Neural progenitor cell (in vitro differentiated cells): ENCODE data around the gene IFRD1. TPM values are rescaled to one million over a fixed set of nuclear protein-coding genes. Genes with fewer than 3 reads are reported as not detected.

ENCODE experiments used
- DNase-seq: peaks from one replicate; pipeline ENCODE4 v3.0.0-alpha.2; 2016; ENCODE audit warnings: low spot score
- H2AFZ ChIP-seq: fragments of 200-600 bp; sonication (generic); replicated peaks from 2 replicates; pipeline ENCODE4 v1.6.1; 2016; ENCODE audit warnings: antibody characterized with exemption
- H3F3A ChIP-seq: fragments of 200-600 bp; sonication (generic); 2 replicates; pipeline ENCODE4 v1.6.1; 2016; ENCODE audit warnings: antibody characterized with exemption, low read depth
- H3K27ac ChIP-seq: fragments of 200-600 bp; sonication (generic); 2 replicates; pipeline ENCODE4 v1.5.1; 2016; ENCODE audit warnings: mild to moderate bottlenecking
- H3K27me3 ChIP-seq: fragments of 200-600 bp; sonication (generic); 2 replicates; pipeline ENCODE4 v1.6.1; 2016; ENCODE audit warnings: mild to moderate bottlenecking, moderate library complexity
- H3K36me3 ChIP-seq: fragments of 200-600 bp; sonication (generic); 2 replicates; pipeline ENCODE4 v1.5.1; 2016
- H3K4me1 ChIP-seq: fragments of 200-600 bp; sonication (generic); 2 replicates; pipeline ENCODE4 v1.6.1; 2016; ENCODE audit warnings: mixed run types
- H3K4me2 ChIP-seq: fragments of 200-600 bp; sonication (generic); 2 replicates; pipeline ENCODE4 v1.6.1; 2016
- H3K4me3 ChIP-seq: fragments of 200-600 bp; sonication (generic); 2 replicates; pipeline ENCODE4 v1.5.1; 2016
- H3K79me2 ChIP-seq: fragments of 200-600 bp; sonication (generic); 2 replicates; pipeline ENCODE4 v1.6.1; 2016; ENCODE audit warnings: low read depth
- H3K9ac ChIP-seq: fragments of 200-600 bp; sonication (generic); 2 replicates; pipeline ENCODE4 v1.6.1; 2016
- H3K9me3 ChIP-seq: fragments of 200-600 bp; sonication (generic); 2 replicates; pipeline ENCODE4 v1.5.1; 2016; ENCODE audit warnings: low read depth
- H4K20me1 ChIP-seq: fragments of 200-600 bp; sonication (generic); 2 replicates; pipeline ENCODE4 v1.6.1; 2016; ENCODE audit warnings: low read depth
- H3K27ac Mint-ChIP-seq: 3 replicates; pipeline ENCODE4 v1.8.0; 2021; ENCODE audit warnings: mixed read lengths
- H3K27me3 Mint-ChIP-seq: 2 replicates; pipeline ENCODE4 v1.8.0; 2022; ENCODE audit warnings: low read depth, mild to moderate bottlenecking, inconsistent platforms, moderate library complexity, mixed read lengths; ENCODE audit not compliant: insufficient read depth
- H3K36me3 Mint-ChIP-seq: 3 replicates; pipeline ENCODE4 v1.8.0; 2021; ENCODE audit warnings: mixed read lengths
- H3K4me1 Mint-ChIP-seq: 3 replicates; pipeline ENCODE4 v1.8.0; 2021; ENCODE audit warnings: mixed read lengths
- H3K4me3 Mint-ChIP-seq: 3 replicates; pipeline ENCODE4 v1.8.0; 2021; ENCODE audit warnings: mild to moderate bottlenecking, moderate library complexity, mixed read lengths
- H3K9me3 Mint-ChIP-seq: 3 replicates; pipeline ENCODE4 v1.8.0; 2020; ENCODE audit warnings: mixed read lengths
- CTCF ChIP-seq: fragments of 200-600 bp; sonication (generic); IDR thresholded peaks from 2 replicates; pipeline ENCODE4 v1.5.1; 2017; ENCODE audit warnings: antibody characterized with exemption, mild to moderate bottlenecking
- EZH2 ChIP-seq: fragments of 200-600 bp; sonication (generic); IDR thresholded peaks from 2 replicates; pipeline ENCODE4 v1.6.1; 2017; ENCODE audit warnings: antibody characterized with exemption, mild to moderate bottlenecking, moderate library complexity
- EZH2phosphoT487 ChIP-seq: fragments of 200-600 bp; sonication (generic); IDR thresholded peaks from 2 replicates; pipeline ENCODE4 v1.6.1; 2017; ENCODE audit warnings: antibody characterized with exemption
- total RNA-seq: library from RNA; depleted of rRNA; stranded (reverse); fragments of >200 nt; gene quantifications from 2 replicates; pipeline ENCODE4 v1.2.3, GENCODE V29; 2015; ENCODE audit warnings: low replicate concordance

The IFRD1 gene
- total RNA-seq, 1 donor from 2014 or later, result 110 TPM

GRCh38 chr7:112420236-112420861, 29.9 kb upstream of the IFRD1 start:
- H4K20me1 ChIP-seq, result no peaks in the 10 kb centered on the region
- H3K4me3 ChIP-seq, result no peak overlapping the region
- peak; percentile 64 for DNase-seq
- Mint-ChIP-seq H3K4me3 (peak overlapping the region; percentile 69), H3K4me1 (peaks cover 47% of the 10 kb centered on the region), H3K27me3 (peaks cover 2% of the 10 kb centered on the region), H3K27ac (peak overlapping the region; percentile 90), H3K9me3 (peaks cover 16% of the 10 kb centered on the region), H3K36me3 (no peaks in the 10 kb centered on the region)
- peak overlapping the region; percentile 25 for H3K4me2 ChIP-seq
- H3K4me1 ChIP-seq, result peaks cover 37% of the 10 kb centered on the region
- H2AFZ ChIP-seq, result peak overlapping the region; percentile 56
- no peaks in the 10 kb centered on the region for H3K27me3 ChIP-seq
- H3K36me3 ChIP-seq, result no peaks in the 10 kb centered on the region
- no peaks in the 10 kb centered on the region for H3K9me3 ChIP-seq
- no peak for TF ChIP-seq EZH2
- TF ChIP-seq CTCF, result no peak
- no peak for TF ChIP-seq EZH2phosphoT487
- H3K79me2 ChIP-seq, result no peaks in the 10 kb centered on the region
- no peak overlapping the region for H3K9ac ChIP-seq
- H3K27ac ChIP-seq, result no peak overlapping the region
- H3F3A ChIP-seq, result peaks cover 21% of the 10 kb centered on the region

- Histone ChIP-seq H3K4me3 (no peak overlapping the region), H3K4me2 (peak overlapping the region; percentile 21), H3K4me1 (peaks cover 37% of the 10 kb centered on the region), H3K9me3 (no peaks in the 10 kb centered on the region), H3F3A (peaks cover 21% of the 10 kb centered on the region), H3K27me3 (no peaks in the 10 kb centered on the region), H3K79me2 (no peaks in the 10 kb centered on the region), H3K9ac (no peak overlapping the region), H3K27ac (no peak overlapping the region), H3K36me3 (no peaks in the 10 kb centered on the region), H2AFZ (peak overlapping the region; percentile 68), H4K20me1 (no peaks in the 10 kb centered on the region)
- TF ChIP-seq EZH2phosphoT487 (no peak), CTCF (no peak), EZH2 (no peak)
- peaks cover 47% of the 10 kb centered on the region for H3K4me1 Mint-ChIP-seq
- H3K9me3 Mint-ChIP-seq, result peaks cover 16% of the 10 kb centered on the region
- H3K27ac Mint-ChIP-seq, result peak overlapping the region; percentile 72
- H3K36me3 Mint-ChIP-seq, result no peaks in the 10 kb centered on the region
- no peak for DNase-seq
- peaks cover 5% of the 10 kb centered on the region for H3K27me3 Mint-ChIP-seq
- peak overlapping the region; percentile 34 for H3K4me3 Mint-ChIP-seq
Observed at GRCh38 chr7:112421666-112422486, 28.4 kb upstream of the IFRD1 start.

- DNase-seq, result peak; percentile 65
- H3K27ac Mint-ChIP-seq, result no peak overlapping the region
Observed at GRCh38 chr7:112422842-112423496, 27.3 kb upstream of the IFRD1 start.

More at GRCh38 chr7:112422842-112423496, 27.3 kb upstream of the IFRD1 start:
- H3K4me2 ChIP-seq, result peak overlapping the region; percentile 21
- peak overlapping the region; percentile 68 for H2AFZ ChIP-seq
- peaks cover 21% of the 10 kb centered on the region for H3F3A ChIP-seq
- no peak overlapping the region for H3K9ac ChIP-seq
- Mint-ChIP-seq H3K27me3 (peaks cover 5% of the 10 kb centered on the region), H3K9me3 (peaks cover 8% of the 10 kb centered on the region), H3K4me3 (no peak overlapping the region), H3K4me1 (peaks cover 47% of the 10 kb centered on the region), H3K36me3 (no peaks in the 10 kb centered on the region)
- no peak overlapping the region for H3K4me3 ChIP-seq
- H3K4me1 ChIP-seq, result peaks cover 37% of the 10 kb centered on the region
- H3K9me3 ChIP-seq, result no peaks in the 10 kb centered on the region
- H3K36me3 ChIP-seq, result no peaks in the 10 kb centered on the region
- no peak overlapping the region for H3K27ac ChIP-seq
- no peak for TF ChIP-seq EZH2
- TF ChIP-seq CTCF, result no peak
- TF ChIP-seq EZH2phosphoT487, result no peak
- no peaks in the 10 kb centered on the region for H3K79me2 ChIP-seq
- no peaks in the 10 kb centered on the region for H3K27me3 ChIP-seq
- H4K20me1 ChIP-seq, result no peaks in the 10 kb centered on the region
